H1 (cell line): ENCODE results near the gene HTRA1. TPM values are rescaled to one million over a fixed set of nuclear protein-coding genes. Genes with fewer than 3 reads are reported as not detected.

Experiments
- CTCF ChIA-PET: fragments of 300-600 bp; sonication (Branson Sonifier 250); formaldehyde crosslinking; loops from one replicate; lab custom pipeline; 2021; ENCODE audit not compliant: partially characterized antibody; lab: Charles Lee
- POLR2A ChIA-PET: fragments of 300-600 bp; sonication (Branson Sonifier 250); formaldehyde crosslinking; loops from one replicate; lab custom pipeline; 2021; ENCODE audit warnings: inconsistent platforms; ENCODE audit not compliant: partially characterized antibody; lab: Charles Lee
- DNase-seq, 2 experiments: peaks; one replicate each; pipeline versions ENCODE4 v3.0.0 to v3.0.0-alpha.2; 2010 to 2022; ENCODE audit warnings: low spot score in 2 of 2, low read depth in 1 of 2, mixed read lengths in 1 of 2
- FAIRE-seq: peaks from 2 replicates; lab custom pipeline; 2011; peaks lifted over from hg19 to GRCh38; lab: Jason Lieb, UNC
- H2AFZ ChIP-seq: 2 replicates; pipeline ENCODE4 v1.8.1; 2012; ENCODE audit warnings: low read length, inconsistent platforms
- H2AK5ac ChIP-seq: 2 replicates; pipeline ENCODE4 v1.6.1; 2013; ENCODE audit warnings: low read depth, low read length
- H2BK120ac ChIP-seq: replicated peaks from 2 replicates; pipeline ENCODE3; 2013; ENCODE audit warnings: low read depth, low read length, inconsistent platforms
- H2BK12ac ChIP-seq: 2 replicates; pipeline ENCODE4 v1.6.1; 2013; ENCODE audit warnings: low read depth, low read length
- H2BK15ac ChIP-seq: 2 replicates; pipeline ENCODE4 v1.6.1; 2013; ENCODE audit warnings: low read length
- H2BK20ac ChIP-seq: 2 replicates; pipeline ENCODE4 v1.6.1; 2013; ENCODE audit warnings: low read length
- H2BK5ac ChIP-seq: 2 replicates; pipeline ENCODE4 v1.6.1; 2013; ENCODE audit warnings: low read depth, low read length
- H3K14ac ChIP-seq: 2 replicates; pipeline ENCODE4 v1.6.1; 2013; ENCODE audit warnings: inconsistent platforms; ENCODE audit not compliant: insufficient read length
- H3K18ac ChIP-seq: 2 replicates; pipeline ENCODE4 v1.6.1; 2013; ENCODE audit warnings: low read length; ENCODE audit errors: extremely low read depth
- H3K23ac ChIP-seq: 2 replicates; pipeline ENCODE4 v1.6.1; 2013; ENCODE audit warnings: inconsistent platforms; ENCODE audit not compliant: insufficient read length
- H3K23me2 ChIP-seq: 2 replicates; pipeline ENCODE4 v1.6.1; 2013; ENCODE audit warnings: low read depth, low read length
- H3K27ac ChIP-seq: 2 replicates; pipeline ENCODE4 v1.6.1; 2011; ENCODE audit warnings: low read depth, low read length, inconsistent platforms
- H3K27me3 ChIP-seq, 4 experiments: replicated peaks in 1 of 4; 1 replicate in 1 of 4; 2 replicates in 3 of 4; pipeline versions ENCODE4 v1.6.1 to v1.8.1; 2011 to 2013; ENCODE audit warnings: low read length in 3 of 4, mild to moderate bottlenecking in 3 of 4, inconsistent platforms in 2 of 4, mixed read lengths in 2 of 4, moderate library complexity in 1 of 4; ENCODE audit not compliant: control insufficient read depth in 3 of 4, insufficient read depth in 3 of 4; ENCODE audit errors: extremely low read depth in 1 of 4
- H3K36me3 ChIP-seq, 4 experiments: 2 replicates each; pipeline versions ENCODE4 v1.6.1 to v1.8.1; 2011 to 2013; ENCODE audit warnings: mild to moderate bottlenecking in 4 of 4, low read length in 3 of 4, moderate library complexity in 2 of 4, control low read depth in 1 of 4, inconsistent platforms in 1 of 4; ENCODE audit not compliant: insufficient read depth in 4 of 4, control insufficient read depth in 2 of 4
- H3K4ac ChIP-seq: replicated peaks from 2 replicates; pipeline ENCODE3; 2013; ENCODE audit warnings: low read length, low read depth, mixed read lengths, inconsistent platforms; ENCODE audit not compliant: insufficient read length
- H3K4me1 ChIP-seq, 4 experiments: replicated peaks in 1 of 4; 1 replicate in 1 of 4; 2 replicates in 3 of 4; pipeline versions ENCODE4 v1.6.1 to v1.8.1; 2011 to 2013; ENCODE audit warnings: low read length in 3 of 4, inconsistent platforms in 2 of 4, mixed read lengths in 1 of 4; ENCODE audit not compliant: insufficient read depth in 4 of 4, control insufficient read depth in 3 of 4
- H3K4me2 ChIP-seq, 2 experiments: 2 replicates each; pipeline versions ENCODE4 v1.6.1 to v1.8.1; 2011 to 2013; ENCODE audit warnings: low read depth in 2 of 2, low read length in 2 of 2, control low read depth in 1 of 2, inconsistent platforms in 1 of 2, mild to moderate bottlenecking in 1 of 2; ENCODE audit not compliant: insufficient read depth in 1 of 2
- H3K4me3 ChIP-seq, 4 experiments: fragments of 200-600, 300-600 bp in 1 of 4; sonication (generic), shearing (Covaris generic), sonication (Bioruptor Twin) in 1 of 4; 2 replicates each; pipeline versions ENCODE4 v1.5.1 to v1.8.1; 2011 to 2016; ENCODE audit warnings: low read length in 4 of 4, low read depth in 3 of 4, control low read depth in 2 of 4, inconsistent platforms in 2 of 4, mild to moderate bottlenecking in 2 of 4, mixed read lengths in 1 of 4, moderate library complexity in 1 of 4; ENCODE audit not compliant: insufficient read depth in 2 of 4; ENCODE audit errors: extremely low read depth in 1 of 4
- H3K56ac ChIP-seq: replicated peaks from 2 replicates; pipeline ENCODE3; 2013; ENCODE audit warnings: low read depth, mild to moderate bottlenecking, mixed read lengths, low read length, inconsistent platforms; ENCODE audit not compliant: insufficient read length
- H3K79me1 ChIP-seq: 2 replicates; pipeline ENCODE4 v1.6.1; 2013; ENCODE audit warnings: low read depth, low read length, control low read depth
- H3K79me2 ChIP-seq, 2 experiments: 2 replicates each; pipeline versions ENCODE4 v1.6.1 to v1.8.1; 2012 to 2013; ENCODE audit warnings: low read length in 2 of 2, mild to moderate bottlenecking in 2 of 2, inconsistent platforms in 1 of 2; ENCODE audit not compliant: insufficient read depth in 2 of 2, control insufficient read depth in 1 of 2
- H3K9ac ChIP-seq, 4 experiments: replicated peaks in 1 of 4; 1 replicate in 1 of 4; 2 replicates in 3 of 4; pipeline versions ENCODE4 v1.6.1 to v1.8.1; 2011 to 2013; ENCODE audit warnings: low read depth in 3 of 4, low read length in 3 of 4, control low read depth in 2 of 4, mild to moderate bottlenecking in 2 of 4, moderate library complexity in 2 of 4, inconsistent platforms in 1 of 4; ENCODE audit errors: extremely low read depth in 1 of 4
- H3K9me3 ChIP-seq, 2 experiments: 2 replicates each; pipeline versions ENCODE4 v1.6.1 to v1.8.1; 2012 to 2013; ENCODE audit warnings: mild to moderate bottlenecking in 2 of 2, moderate library complexity in 2 of 2, control low read depth in 1 of 2, inconsistent platforms in 1 of 2, low read depth in 1 of 2, low read length in 1 of 2, mixed read lengths in 1 of 2; ENCODE audit not compliant: insufficient read depth in 2 of 2
- H4K20me1 ChIP-seq, 2 experiments: replicated peaks in 1 of 2; 2 replicates each; pipeline versions ENCODE3 to v1.8.1; 2011 to 2013; ENCODE audit warnings: inconsistent platforms in 2 of 2, low read length in 2 of 2, mild to moderate bottlenecking in 1 of 2; ENCODE audit not compliant: insufficient read depth in 2 of 2, control insufficient read depth in 1 of 2
- H4K5ac ChIP-seq: 2 replicates; pipeline ENCODE4 v1.6.1; 2013; ENCODE audit warnings: low read length, low read depth, mixed read lengths, inconsistent platforms; ENCODE audit not compliant: insufficient read length
- H4K8ac ChIP-seq: 2 replicates; pipeline ENCODE4 v1.8.0; 2013; ENCODE audit warnings: mild to moderate bottlenecking, moderate library complexity, low read length, inconsistent platforms; ENCODE audit not compliant: insufficient read depth; ENCODE audit errors: extremely low read depth
- H4K91ac ChIP-seq: replicated peaks from 2 replicates; pipeline ENCODE3; 2013; ENCODE audit warnings: low read length, mixed read lengths, inconsistent platforms; ENCODE audit not compliant: insufficient read length
- BACH1 ChIP-seq: IDR thresholded peaks from 2 replicates; pipeline ENCODE4 v1.6.1; 2012; ENCODE audit warnings: low read length, improper control_type of control experiment
- HDAC2 ChIP-seq, 2 experiments: fragments of 300-600 bp in 1 of 2; sonication (generic) in 1 of 2; IDR thresholded peaks; 2 replicates each; pipeline ENCODE4 v1.6.1; 2011 to 2012; ENCODE audit warnings: low read depth in 2 of 2, low read length in 2 of 2, mild to moderate bottlenecking in 2 of 2, moderate library complexity in 2 of 2, borderline replicate concordance in 1 of 2, inconsistent platforms in 1 of 2
- JUND ChIP-seq: IDR thresholded peaks from 2 replicates; pipeline ENCODE4 v1.6.1; 2011; ENCODE audit warnings: mild to moderate bottlenecking, improper control_type of control experiment, low read length
- TAF7 ChIP-seq: optimal IDR thresholded peaks from 2 replicates; pipeline ENCODE3; 2011; ENCODE audit warnings: low read depth, mild to moderate bottlenecking, inconsistent platforms, low read length, moderate library complexity, borderline replicate concordance
- WGBS, 2 experiments: shearing (Covaris generic) in 1 of 2; methylation state at CpG; one replicate each; pipeline versions ENCODE4 v1.1.6 to v1.1.7; 2013 to 2015; ENCODE audit warnings: low lambda C conversion rate in 2 of 2, mixed read lengths in 2 of 2, inconsistent platforms in 1 of 2, low coverage in 1 of 2, missing lambda C conversion rate in 1 of 2; ENCODE audit not compliant: insufficient replicate concordance in 2 of 2, insufficient coverage in 1 of 2, insufficient read length in 1 of 2; ENCODE audit errors: extremely low coverage in 1 of 2, missing lambda C conversion rate in 1 of 2; 5-methylcytosine and 5-hydroxymethylcytosine counted together
- polyA plus RNA-seq, 7 experiments: library from polyadenylated mRNA; depleted of rRNA in 3 of 7; stranded (reverse) in 5 of 7; unstranded in 2 of 7; fragments of >200 nt in 5 of 7; fragments of 200-250 nt in 2 of 7; gene quantifications; 1 replicate in 5 of 7; 2 replicates in 1 of 7; 4 replicates in 1 of 7; pipeline versions ENCODE4 v1.2.1 to v1.2.3, GENCODE V29; 2011 to 2013; ENCODE audit warnings: missing spikeins in 2 of 7, mixed read lengths in 2 of 7
- total RNA-seq: library from RNA; stranded (reverse); fragmentation: NEBNext Ultra II Directional; extraction: Animal tissue kit (Norgen Biotek cat#: 25700); gene quantifications from 2 replicates; pipeline ENCODE4 v1.2.1, GENCODE V29; 2021
- TF ChIP-seq, protein P1 (sequence below), 3 experiments: IDR thresholded peaks; 1 replicate in 2 of 3; 2 replicates in 1 of 3; pipeline versions ENCODE4 v1.5.1 to v1.6.1; 2011; ENCODE audit warnings: low read length in 3 of 3, mild to moderate bottlenecking in 3 of 3, inconsistent platforms in 2 of 3, low read depth in 1 of 3, moderate library complexity in 1 of 3; ENCODE audit not compliant: insufficient read depth in 1 of 3; ENCODE audit errors: control extremely low read depth in 1 of 3

Gene HTRA1
- total and polyA plus RNA-seq, 2 of the 8 experiments (the other 6 are each of a cell fraction or from before 2014, with no cell fraction given) = 15.8 to 20.1 TPM

- no peak overlapping the region for H2AK5ac ChIP-seq
- H3K79me1 ChIP-seq = no peaks in the 10 kb centered on the region
- no peak overlapping the region for H3K18ac ChIP-seq
- no peak overlapping the region for H3K4me2 ChIP-seq
- H3K14ac ChIP-seq = no peak overlapping the region
- H3K27me3 ChIP-seq = no peaks in the 10 kb centered on the region
- no peak overlapping the region for H4K91ac ChIP-seq
- H2AFZ ChIP-seq = 0 out of 2 replicates have a peak overlapping the region, but pooled peaks have one; percentile 3
- WGBS, 2 experiments = 92% methylated on average over 3 of the region's 3 CpGs; no CpG with 5 or more reads in 1 of the 2 experiments
- DNase-seq (no peak), FAIRE-seq (no peak)
- POLR2A ChIA-PET = no interaction called here
- H2BK15ac ChIP-seq = no peak overlapping the region
- no peak overlapping the region for H2BK12ac ChIP-seq
- no peaks in the 10 kb centered on the region for H3K4me1 ChIP-seq
- H3K56ac ChIP-seq = no peak overlapping the region
- no peak overlapping the region for H3K9ac ChIP-seq
- H3K4ac ChIP-seq = no peak overlapping the region
- no peak overlapping the region for H2BK120ac ChIP-seq
- no peak overlapping the region for H2BK5ac ChIP-seq
- no peak overlapping the region for H3K4me3 ChIP-seq
- no peaks in the 10 kb centered on the region for H3K79me2 ChIP-seq
- no peak overlapping the region for H4K5ac ChIP-seq
- H4K8ac ChIP-seq = no peak overlapping the region
- H4K20me1 ChIP-seq = no peaks in the 10 kb centered on the region
- no peaks in the 10 kb centered on the region for H3K36me3 ChIP-seq
- CTCF ChIA-PET = interaction anchor here (1.3 to 5.0 kb wide), 2 partner anchors 16 to 91 kb away, joined by 4 to 33 read pairs; no protein-coding TSS in a partner anchor
- no peak overlapping the region for H2BK20ac ChIP-seq
- TF ChIP-seq TAF7 = no peak
- no peak for TF ChIP-seq BACH1
- no peak for TF ChIP-seq JUND
- TF ChIP-seq, protein P1, sequence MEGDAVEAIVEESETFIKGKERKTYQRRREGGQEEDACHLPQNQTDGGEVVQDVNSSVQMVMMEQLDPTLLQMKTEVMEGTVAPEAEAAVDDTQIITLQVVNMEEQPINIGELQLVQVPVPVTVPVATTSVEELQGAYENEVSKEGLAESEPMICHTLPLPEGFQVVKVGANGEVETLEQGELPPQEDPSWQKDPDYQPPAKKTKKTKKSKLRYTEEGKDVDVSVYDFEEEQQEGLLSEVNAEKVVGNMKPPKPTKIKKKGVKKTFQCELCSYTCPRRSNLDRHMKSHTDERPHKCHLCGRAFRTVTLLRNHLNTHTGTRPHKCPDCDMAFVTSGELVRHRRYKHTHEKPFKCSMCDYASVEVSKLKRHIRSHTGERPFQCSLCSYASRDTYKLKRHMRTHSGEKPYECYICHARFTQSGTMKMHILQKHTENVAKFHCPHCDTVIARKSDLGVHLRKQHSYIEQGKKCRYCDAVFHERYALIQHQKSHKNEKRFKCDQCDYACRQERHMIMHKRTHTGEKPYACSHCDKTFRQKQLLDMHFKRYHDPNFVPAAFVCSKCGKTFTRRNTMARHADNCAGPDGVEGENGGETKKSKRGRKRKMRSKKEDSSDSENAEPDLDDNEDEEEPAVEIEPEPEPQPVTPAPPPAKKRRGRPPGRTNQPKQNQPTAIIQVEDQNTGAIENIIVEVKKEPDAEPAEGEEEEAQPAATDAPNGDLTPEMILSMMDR (IDR thresholded peaks at IDR 0.05; ENCODE audit: control extremely low read depth in 1 of 3, insufficient read depth in 1 of 3, low read depth in 1 of 3, low read length in 3 of 3) = no peak
- no peak for TF ChIP-seq HDAC2 (IDR thresholded peaks at IDR 0.05; ENCODE audit: borderline replicate concordance in 1 of 2, low read depth in 2 of 2, low read length in 2 of 2)
- TF ChIP-seq, all 59 proteins: peak for 0
- Histone ChIP-seq H3K27ac (no peak overlapping the region), H3K9me3 (no peaks in the 10 kb centered on the region), H3K23me2 (no peaks in the 10 kb centered on the region), H3K23ac (no peak overlapping the region)
These were observed 89.6 kb downstream of the HTRA1 start for GRCh38 chr10:122550983-122551382.
